Daoy (cell line): Measurements from ENCODE around the gene CBX2. TPM values are rescaled to one million over a fixed set of nuclear protein-coding genes. Genes with fewer than 3 reads are reported as not detected.

ENCODE experiments used
- DNase-seq: peaks from one replicate; pipeline ENCODE4 v3.0.0-alpha.2; 2015; ENCODE audit warnings: low read depth
- total RNA-seq: library from RNA; depleted of rRNA; stranded (reverse); fragments of >200 nt; shearing (Covaris generic); gene quantifications from 2 replicates; pipeline ENCODE4 v1.2.3, GENCODE V29; 2014

CBX2 gene
- total RNA-seq, 1 experiment from 2014 or later, result 18.3 TPM

DNA sequence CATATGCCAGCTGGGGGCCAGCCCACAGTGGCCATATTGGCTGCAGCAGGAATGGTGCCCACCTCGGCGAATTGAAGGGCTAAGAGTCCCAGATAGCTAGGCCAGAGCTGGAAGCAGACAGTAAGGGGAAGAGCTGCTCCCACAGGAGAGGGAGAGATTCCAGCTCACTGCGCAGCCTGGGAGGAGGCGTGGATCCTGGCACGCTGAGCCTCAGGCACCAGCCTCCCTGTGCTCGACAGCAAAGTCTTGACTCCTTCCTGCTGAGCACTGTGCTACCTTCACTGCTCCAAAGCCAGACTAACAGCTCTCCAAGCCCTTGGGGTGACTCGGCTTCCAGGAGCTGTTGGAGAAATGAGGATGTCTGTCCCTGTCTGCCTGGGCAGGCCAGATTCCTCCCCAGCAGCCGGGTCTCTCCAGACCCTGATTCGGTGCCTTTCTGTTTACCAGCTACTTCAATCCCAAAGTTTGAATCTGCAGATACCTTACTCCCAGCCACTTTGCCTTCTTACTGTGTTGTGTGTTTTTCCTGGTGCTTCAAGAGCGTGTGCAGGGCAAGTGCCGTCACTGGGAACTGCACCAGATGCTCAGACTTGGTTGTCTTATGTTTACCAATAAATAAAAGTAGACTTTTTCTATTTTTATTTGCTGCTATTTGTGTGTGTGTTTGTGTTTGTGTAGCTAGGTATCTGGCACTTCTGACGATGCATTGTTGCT, 9.1 kb downstream of the CBX2 start:
- no peak for DNase-seq

DNA sequence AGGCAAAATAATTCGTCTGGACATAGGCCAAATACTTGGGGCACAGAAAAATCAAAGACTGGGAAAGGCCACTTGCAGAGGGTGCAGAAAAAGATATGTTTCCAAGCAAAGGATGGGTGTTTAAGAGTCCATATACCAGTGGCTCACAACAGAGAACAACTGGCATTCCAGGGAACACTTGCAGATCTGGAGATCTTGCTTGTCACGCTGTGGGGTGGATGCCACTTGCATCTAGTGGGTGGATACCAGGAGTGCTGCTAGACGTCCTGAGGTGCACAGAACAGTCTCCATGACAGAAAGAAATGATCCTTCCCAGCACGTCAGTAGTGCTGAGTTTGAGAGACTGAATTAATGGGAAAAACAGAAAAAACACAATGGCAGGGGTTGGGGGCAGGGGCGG, 10.5 kb downstream of the CBX2 start:
- DNase-seq, result no peak

DNA sequence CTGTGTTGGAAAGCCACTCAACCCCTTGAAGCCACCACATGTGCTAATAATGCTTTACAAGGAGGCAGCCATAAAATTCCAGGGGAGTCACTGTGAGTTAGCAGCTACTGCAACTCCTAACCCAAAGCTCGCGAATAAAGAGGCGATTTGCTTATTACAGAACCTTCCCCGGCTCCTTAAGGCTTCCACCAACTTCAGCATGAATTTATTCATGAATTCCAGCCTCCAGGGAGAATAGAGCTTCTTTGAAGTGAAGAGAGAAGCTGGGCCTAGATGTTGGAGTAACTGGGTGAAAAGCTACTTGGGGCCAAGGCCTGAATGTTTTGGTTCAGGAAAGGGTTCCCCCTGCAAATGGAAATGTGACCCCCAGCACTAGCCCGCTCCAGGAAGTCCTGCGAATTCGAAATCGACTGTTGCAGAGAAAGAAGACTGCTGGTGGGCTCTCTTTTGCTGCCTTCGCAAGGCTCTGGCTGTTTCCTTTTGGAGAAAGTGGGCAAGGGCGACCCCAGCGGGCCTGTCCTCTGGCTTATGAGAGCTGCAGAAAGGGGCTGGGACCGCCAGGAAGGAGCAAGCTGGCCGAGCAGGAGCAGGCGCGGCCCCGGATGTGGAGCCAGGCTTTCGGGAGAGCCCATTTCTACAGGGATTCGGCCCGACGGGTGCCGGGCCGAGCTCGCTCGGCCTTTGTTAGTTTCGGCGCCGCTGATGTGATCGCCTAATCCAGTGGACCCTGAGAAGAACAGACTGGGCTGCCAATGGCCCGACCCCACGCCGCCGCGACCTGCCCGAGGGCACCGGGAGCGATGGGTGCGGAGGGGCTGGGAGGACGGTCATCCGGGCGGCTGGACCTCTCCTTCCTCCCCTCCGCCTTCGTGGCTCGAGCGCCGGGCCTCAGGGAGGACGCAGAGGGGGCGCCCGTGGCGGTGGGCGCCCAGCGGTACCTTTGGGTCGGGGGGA, 11.3 kb downstream of the CBX2 start:
- DNase-seq, result no peak

DNA sequence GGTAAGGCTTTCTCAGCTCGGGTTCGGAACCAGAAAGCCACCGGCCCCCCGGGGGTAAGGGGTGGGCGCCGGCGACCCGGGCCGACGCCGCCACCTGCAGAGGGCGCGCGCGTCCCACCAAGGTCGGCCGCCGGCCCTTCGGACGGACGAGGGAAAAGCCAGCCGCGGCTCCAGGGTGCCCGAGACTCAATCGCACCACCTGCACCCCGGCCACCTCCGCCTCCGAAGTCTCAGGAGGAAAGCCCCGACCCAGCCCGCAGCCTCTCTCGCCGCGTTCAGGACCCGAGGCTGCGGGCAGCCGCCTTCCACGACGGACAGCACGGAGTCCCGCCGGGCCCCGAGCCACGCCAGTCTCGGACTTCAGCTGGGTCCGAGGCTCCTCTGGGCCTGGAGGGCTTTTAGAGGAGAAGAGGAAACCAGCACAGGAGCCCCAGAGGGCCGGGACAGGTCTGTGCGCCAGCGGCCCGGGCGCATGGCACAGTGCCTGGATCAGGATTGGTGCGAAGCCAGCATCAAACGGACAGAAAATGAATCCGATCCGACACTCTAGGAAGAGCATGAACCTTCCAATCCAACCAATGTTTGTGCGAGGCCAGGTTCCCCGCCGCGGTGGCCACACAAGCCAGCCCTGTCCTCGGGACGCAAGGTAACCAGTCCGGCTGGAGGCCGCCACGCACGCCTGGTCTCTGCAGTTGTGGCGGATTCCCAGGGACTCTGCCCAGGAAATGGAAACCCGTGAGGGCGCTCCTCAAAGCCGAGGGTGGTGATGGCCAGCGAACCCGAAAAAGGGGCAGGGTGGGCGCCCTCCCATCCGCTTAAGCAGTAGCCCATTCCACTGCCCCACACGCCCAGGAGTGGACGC, 12.2 kb downstream of the CBX2 start:
- peak; percentile 58 for DNase-seq

DNA sequence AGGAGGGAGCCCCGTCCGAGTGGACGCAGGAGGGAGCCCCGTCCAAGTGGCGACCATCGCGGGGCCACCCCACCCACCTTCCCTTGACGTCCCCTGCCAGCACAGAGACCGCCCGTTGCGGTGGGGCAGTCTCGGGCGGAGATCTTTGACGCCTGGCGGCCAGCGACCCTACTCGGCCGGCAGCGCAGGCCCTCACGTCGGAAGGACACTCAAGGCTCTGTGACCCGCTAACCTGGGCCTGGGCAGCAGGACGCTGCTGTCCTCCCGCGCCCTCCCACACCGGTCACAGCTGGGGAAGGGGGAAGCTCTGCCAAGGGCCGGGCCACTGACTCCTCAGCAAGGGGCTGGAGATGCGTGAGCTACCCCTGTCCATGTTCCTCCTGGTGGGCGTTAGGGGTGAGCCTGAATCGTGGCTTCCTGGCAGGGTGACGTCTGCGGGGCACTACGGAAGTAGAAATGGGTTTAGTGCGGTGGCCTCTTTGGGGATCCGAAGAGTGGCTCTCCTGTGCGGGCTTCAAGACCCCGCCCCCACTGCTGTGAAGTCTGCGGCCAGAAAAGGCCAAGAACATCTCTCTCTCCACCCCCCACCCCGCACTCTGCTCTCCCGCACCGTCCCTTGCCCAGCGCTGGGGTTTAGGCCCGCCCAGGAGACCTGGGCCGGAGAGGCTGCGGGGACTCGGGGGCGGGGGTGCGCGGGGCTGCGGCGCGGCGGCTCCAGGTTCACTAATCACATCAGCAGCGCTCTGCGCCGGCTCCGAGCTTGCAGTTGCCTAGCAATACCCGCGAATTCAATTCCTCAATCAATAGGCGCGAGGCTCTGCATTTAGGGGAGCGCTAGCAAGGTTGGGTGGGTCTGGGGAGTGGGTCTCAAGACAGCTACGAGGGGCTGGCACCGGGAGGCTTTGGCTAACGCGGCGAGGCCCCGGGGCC, 13.1 kb downstream of the CBX2 start:
- DNase-seq, result no peak

DNA sequence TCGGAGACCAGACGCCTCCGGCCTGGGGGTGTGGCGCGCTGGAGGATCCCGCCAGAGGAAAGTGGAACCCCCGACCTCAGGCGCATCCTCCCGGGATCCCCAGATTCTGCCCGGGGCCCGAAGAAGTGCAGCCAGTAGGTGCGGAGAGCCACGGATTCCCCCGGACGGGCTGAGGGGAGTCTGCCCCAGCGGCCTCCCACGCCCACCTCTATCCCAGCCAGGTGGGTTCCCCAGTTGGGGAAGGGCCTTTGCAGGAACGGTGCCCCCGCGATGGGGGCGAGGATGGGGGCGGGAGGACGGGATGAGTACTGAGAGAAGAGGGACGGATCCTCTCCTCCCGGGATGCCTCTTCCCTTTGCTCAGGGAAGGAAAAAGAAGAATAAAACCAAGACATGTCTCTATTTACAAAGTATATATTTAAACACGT, 13.8 kb downstream of the CBX2 start:
- DNase-seq, result no peak

DNA sequence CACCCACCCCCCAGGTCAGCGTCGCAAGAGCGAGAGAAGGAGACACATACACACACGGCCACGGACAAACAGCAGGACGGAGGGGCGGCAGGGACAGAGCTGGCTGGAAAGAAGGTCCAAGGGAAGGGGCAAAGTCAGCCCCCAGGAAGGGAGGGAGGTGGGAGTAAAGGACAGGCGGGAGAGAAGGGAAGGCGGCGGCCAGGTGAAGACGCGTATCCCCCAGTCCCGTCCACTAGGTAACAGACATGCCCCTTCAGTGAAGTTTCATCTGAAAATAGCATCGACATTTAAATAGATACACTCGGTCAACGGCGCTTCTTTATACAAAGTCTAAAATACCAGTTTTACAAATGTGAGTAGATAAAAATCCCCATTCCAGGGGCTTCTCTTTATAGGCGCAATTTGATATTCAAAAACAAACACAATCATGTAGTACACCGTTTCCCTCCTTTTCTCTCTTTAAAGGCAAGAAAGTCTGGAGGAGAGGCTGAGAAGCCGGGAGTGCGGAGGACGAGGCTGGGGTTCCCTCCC, 14.5 kb downstream of the CBX2 start:
- DNase-seq, result no peak

DNA sequence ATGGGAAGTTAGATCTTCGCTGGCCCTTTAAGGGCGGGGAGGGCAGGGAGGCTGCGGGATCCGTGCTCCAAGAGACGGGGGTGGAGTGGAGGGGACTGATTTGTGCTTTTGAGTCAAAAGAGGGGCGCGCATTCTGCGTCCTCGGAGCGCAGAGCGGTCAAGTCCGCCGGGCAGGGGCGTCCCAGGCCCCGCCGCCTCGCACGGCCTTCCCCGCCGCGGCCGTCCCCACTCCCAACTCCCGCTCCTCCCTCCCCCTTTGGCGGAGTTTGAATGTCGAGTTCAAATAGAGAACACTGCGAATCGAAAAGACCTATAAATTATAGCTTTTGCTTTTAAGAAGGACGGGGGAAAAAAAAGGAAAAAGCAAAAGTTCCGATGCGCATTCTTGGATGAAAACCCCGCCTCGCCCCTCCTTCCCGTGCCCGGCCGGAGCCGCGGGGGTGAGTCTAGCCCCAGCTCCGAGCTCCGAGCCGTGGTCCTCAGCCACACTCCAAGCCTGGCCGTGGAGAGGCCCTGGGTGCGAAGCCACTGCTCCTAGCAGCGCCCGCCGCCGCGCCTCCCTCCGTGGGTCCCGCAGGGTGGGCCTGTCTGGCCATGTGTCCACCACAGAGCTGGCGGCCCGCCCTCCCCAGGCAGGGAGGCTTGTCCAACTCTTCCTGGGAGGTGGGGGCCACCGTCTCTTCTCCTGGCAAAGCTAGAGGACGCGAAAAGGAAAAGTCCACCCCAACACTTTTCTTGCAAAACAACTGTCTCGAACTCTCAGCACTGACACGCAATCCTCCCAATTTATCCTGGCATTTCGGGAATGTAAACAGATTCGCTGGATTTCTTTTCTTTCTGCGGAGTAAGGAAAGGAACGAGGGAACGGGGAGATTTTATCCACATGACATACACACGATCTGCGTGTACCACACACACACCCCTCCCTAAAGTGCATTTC, 15.3 kb downstream of the CBX2 start:
- no peak for DNase-seq

DNA sequence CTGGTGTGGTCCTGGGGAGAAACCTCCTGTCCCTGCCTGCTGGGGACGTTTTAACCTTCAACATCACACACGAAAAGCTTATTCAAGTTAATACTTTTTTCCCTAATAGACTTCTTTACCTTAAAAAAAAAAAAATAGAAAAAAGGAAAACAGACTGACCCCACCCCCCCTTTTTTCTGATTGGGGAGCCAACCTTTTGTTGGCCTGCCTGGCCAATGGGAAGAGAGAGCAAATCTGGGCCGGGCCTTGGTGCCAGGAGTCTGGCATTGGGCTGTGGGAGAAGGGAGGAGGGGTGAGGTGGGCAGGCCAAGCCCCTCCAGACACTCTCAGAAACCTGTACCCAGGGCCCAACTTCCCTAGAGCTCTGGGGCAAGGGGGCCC, 16.0 kb downstream of the CBX2 start:
- no peak for DNase-seq

DNA sequence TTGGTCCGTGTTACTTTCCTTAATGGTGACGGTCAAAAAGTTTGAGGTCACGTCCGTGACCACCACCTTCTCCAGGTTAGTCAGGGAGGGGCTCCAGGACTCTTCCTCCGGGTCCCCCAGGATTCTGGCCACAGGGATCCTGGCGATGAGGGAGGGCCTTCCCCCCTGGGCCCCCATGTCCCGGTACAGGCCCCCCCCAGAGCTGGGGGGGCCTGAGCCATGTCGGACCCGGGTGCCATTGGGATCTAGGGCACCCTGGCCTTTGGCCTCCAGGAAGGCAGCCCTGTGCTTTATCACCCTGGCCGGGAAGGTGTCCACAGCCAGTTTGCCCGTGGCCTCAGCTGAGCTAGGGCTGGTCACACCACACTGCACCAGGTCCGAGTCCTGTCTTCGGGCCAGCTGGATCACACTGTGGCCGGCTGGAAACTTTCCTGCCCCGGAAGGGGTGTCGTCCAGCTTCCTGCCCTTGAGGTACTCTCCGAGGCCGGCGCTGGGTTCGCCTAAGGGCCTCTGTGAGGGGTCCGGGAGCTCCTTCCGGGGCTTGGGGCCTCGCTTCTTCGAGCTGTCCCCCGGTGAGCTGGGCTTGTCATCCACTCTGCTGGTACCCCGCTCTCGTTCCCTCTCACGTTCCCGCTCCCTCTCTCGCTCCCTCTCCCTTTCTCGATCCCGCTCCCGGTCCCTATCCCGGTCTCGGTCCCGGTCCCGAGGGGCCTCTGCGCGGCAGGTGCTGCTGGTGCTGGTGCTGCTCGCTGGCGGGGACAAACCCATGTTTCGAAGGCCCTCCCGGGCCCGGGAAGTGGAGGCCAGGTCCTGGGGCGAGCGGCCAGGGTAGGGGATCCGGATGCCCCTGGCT, 16.9 kb downstream of the CBX2 start:
- DNase-seq, result no peak

DNA sequence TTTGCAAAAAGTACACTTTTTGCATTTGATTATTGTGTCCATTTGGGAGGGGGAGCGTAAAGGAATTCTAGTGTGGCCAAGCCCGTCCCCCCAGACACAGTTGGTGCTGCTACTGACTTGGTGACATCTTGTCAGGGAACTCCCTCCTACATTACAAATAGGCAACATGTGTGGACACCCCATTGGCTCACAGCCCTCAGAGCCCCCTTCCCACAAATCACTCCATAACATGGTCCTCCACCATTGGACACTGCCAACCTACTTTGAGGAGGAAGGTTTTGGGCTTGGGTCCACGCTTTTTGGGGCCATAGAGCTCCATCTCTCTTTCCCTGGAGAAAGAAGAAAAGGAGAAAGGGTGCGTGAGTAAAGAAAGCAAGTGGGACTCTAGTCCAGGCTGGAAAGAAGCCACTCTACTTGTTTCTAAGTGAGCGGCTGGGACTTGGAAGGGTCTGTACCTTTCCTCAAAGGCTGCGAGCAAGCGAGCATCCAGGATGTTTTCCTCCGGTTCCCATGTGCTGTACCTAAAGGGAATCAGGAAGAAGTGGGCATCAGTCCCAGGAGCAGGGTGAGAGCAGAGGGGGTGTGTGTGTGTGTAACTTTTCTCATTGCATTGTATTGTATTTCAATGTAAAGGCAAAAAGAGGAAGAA, 18.0 kb downstream of the CBX2 start:
- DNase-seq, result no peak

DNA sequence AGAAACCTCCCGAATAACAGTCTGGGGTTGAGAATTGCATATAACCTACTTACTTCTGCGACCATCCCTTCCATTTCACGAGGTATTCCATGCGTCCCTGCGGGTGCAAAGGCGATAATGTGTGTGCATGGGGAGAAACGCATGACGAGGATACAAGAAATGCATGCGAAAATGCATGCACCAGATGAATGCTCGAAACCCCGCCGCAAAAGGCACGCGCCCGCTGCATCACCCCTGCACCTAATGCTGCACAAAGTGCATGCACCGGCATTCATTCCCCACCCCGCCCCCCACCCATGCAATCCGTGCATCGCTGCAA, 18.5 kb downstream of the CBX2 start:
- no peak for DNase-seq

DNA sequence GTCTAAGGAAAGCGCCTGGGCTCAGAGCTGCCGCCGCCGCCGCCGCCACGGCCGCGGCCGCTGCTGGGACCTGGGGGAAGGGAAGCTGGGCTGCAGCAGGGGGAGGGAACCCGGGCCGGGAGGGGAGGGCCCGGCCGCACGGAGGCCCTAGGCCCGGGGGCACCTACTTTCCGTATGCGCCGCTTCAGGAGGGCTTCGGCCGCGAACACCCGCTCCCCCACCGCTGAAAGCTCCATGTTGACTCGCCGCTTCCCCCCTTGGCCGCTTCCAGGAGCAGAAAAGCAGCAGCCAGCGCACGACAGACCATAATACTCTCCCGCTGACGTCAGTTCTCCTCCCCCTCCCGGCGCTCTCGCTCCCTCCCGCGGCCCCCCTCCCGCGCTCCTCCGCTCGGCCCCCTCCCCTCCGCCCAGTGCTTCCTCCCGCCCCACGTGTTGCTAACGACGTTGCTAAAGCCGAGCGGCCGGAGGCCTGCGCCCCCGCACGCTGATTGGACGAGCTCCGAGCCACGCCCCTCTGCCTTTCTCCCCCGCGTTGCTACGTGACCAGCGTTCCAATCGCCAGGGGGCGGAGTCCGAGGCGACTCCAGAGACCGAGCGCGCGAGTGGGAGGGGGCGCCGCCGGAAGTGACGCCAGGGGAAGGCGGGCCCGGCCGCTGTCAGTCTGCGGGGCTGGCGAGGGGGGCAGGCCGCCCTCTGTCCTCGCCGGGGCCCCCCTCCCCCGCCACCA, 19.0 kb downstream of the CBX2 start, which contains the start of gene CBX8:
Gene CBX8 (minus strand): TSS at position 315 of the 729 bp plus-strand sequence. CDS start 79 bp downstream, at position 236.
- peak; percentile 99 for DNase-seq

DNA sequence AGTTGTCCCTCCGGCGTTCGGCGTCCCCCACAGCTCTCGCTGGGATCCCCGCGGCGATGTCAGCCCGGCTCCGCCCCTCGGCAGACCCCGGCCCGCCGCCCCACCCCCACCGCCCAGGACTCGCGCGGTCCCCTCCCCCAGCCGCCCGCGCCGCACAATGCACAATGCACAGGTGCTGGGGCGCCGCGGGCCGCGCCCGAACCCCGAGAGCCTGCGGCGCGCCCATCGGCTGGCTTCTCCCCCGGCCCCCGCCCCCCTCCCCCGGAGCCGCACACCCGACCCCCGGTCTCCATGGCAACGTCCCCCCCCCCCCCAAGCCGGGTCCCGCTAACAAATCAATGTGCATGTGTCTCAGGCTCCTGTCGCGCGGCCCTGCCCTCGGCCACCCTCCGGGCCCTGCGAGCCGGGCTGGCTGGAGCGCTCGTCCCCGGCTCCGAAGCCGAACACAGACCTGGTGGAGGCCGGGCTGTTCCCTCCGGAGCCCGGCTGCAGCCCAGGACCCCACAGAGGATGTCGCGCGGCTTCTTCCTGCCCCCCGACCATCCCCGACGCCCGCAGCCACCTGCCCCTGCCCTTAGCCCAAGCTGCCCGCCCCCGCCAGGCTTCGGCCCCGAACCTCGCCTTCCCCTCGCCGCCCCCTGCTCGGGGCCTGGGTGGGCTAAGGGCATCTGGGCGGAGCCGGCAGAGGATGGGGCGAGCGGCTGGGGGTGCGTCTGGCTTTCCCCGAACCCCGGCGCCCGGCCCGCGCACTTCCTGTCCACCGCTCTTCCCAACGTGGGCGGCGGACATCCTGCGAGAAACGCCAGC, 19.7 kb downstream of the CBX2 start:
- DNase-seq, result no peak

DNA sequence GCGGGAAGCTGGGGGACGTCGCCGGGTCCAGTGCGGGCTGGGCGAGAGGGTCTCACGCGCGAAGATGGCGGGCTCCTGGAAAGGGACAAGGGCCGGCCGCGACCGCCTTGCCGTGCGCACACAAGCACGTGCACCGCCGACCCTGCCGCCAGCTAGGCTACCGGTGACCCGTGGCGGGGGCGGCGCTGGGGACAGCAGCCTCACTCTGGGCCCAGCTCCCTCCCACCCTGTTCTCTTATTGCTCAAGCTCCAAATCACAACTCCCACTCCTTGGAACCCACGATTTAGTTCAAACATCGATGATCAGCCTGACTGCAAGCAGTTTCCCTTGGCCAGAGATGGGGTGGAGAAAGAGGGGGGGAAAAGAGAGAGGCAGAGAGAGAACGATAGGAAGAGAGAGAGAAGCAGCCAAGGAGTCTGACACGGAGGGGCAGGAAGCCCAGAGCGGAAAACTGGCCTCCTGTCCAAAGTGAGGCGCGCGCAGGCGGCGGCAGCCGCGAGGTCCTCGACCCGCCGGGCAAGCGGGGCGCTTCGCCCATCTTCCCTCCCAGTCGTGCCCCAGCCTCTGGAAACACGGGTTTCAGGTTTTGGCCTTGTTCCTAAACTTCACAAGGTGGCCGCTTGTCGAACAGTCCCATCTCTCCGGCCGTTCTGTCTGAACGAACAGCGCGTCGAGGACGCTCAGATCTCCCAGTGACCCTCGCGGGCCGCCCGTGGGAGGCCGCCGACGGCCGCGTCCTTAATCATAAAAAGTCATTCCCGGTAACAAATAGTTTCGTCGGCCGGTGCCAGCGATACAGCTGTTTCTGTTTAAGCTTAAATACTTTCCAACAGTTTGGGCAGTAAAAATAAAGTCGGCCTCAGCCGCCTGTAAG, 20.6 kb downstream of the CBX2 start:
- DNase-seq, result no peak

DNA sequence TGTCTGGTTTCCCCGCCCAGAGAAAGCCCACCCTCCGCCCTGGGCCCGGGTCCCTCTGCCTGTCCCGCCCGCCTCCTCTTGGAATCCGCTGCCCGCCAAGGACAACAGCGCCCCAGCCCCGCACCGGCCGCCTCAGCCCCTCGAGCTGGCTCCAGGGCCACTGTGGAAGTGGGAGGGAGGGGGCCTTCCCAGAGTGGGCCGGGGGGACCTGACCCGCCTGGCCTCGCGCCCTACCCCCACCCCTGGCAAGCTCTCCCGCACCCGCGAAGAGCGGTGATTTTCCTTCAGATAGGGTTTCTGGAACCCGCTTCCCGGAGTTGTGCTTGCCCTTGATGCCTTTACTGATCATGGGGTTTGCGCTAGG, 21.2 kb downstream of the CBX2 start:
- no peak for DNase-seq
